HepG2 (cell line): ENCODE results near the gene NLRP12.

Experiments used
- EP300 ChIP-seq, 3 experiments: sonication (generic) in 1 of 3; formaldehyde crosslinking in 1 of 3; IDR thresholded peaks; 2 replicates each; pipeline versions ENCODE4 v1.5.1 to v1.6.1; 2011 to 2020; ENCODE audit warnings: low read depth in 2 of 3, low read length in 2 of 3, borderline replicate concordance in 1 of 3, improper control_type of control experiment in 1 of 3, mild to moderate bottlenecking in 1 of 3, missing genetic modification reagents in 1 of 3, moderate library complexity in 1 of 3
- ESRRA ChIP-seq: sonication (generic); formaldehyde crosslinking; IDR thresholded peaks from 2 replicates; pipeline ENCODE4 v1.5.1; 2020; ENCODE audit warnings: mild to moderate bottlenecking, low read depth, missing genetic modification reagents
- FOSL1 ChIP-seq: sonication (generic); formaldehyde crosslinking; IDR thresholded peaks from 2 replicates; pipeline ENCODE4 v1.9.0; 2021; ENCODE audit warnings: missing genetic modification reagents, borderline replicate concordance
- GABPA ChIP-seq, 2 experiments: IDR thresholded peaks; 2 replicates each; pipeline ENCODE4 v1.6.1; 2011 to 2016; ENCODE audit warnings: low read depth in 2 of 2, low read length in 1 of 2, missing biosample characterization in 1 of 2, missing genetic modification characterization in 1 of 2
- HNRNPK ChIP-seq: fragments of 200-400 bp; formaldehyde crosslinking; IDR thresholded peaks from 2 replicates; pipeline ENCODE4 v1.6.1; 2018; ENCODE audit warnings: low read length, low read depth, moderate library complexity, mild to moderate bottlenecking; ENCODE audit not compliant: poor library complexity, severe bottlenecking
- NR2F6 ChIP-seq, 2 experiments: IDR thresholded peaks; 2 replicates each; pipeline ENCODE4 v1.6.1; 2016; ENCODE audit warnings: antibody characterized with exemption in 1 of 2, mild to moderate bottlenecking in 1 of 2
- SOX13 ChIP-seq, 3 experiments: fragments of 450-650 bp in 1 of 3; sonication (generic) in 1 of 3; formaldehyde crosslinking in 1 of 3; IDR thresholded peaks in 2 of 3; conservative IDR thresholded peaks in 1 of 3; 2 replicates each; pipeline versions ENCODE4 v1.5.0 to v1.6.1; 2016 to 2020; ENCODE audit warnings: antibody characterized with exemption in 1 of 3, mild to moderate bottlenecking in 1 of 3, missing compliant biosample characterization in 1 of 3, missing genetic modification reagents in 1 of 3, moderate library complexity in 1 of 3
- SSRP1 ChIP-seq: IDR thresholded peaks from 2 replicates; pipeline ENCODE4 v1.6.1; 2016; ENCODE audit warnings: control low read depth
- TAF1 ChIP-seq: sonication (generic); formaldehyde crosslinking; IDR thresholded peaks from 2 replicates; pipeline ENCODE4 v1.4.0; 2020; ENCODE audit warnings: missing genetic modification reagents
- ZC3H4 ChIP-seq: sonication (generic); formaldehyde crosslinking; IDR thresholded peaks from 2 replicates; pipeline ENCODE4 v1.4.0; 2020; ENCODE audit warnings: missing genetic modification reagents, borderline replicate concordance
- TF ChIP-seq, protein P1 (sequence below): sonication (generic); formaldehyde crosslinking; IDR thresholded peaks from 2 replicates; pipeline ENCODE4 v1.4.0; 2020; ENCODE audit warnings: low read depth, missing genetic modification reagents
- TF ChIP-seq, protein P2 (sequence below): sonication (generic); formaldehyde crosslinking; IDR thresholded peaks from 2 replicates; pipeline ENCODE4 v1.5.0; 2020; ENCODE audit warnings: mild to moderate bottlenecking, missing genetic modification reagents, moderate library complexity
- TF ChIP-seq, protein P3 (sequence below): sonication (generic); formaldehyde crosslinking; IDR thresholded peaks from 2 replicates; pipeline ENCODE4 v1.5.0; 2020; ENCODE audit warnings: missing genetic modification reagents, mild to moderate bottlenecking, borderline replicate concordance

DNA sequence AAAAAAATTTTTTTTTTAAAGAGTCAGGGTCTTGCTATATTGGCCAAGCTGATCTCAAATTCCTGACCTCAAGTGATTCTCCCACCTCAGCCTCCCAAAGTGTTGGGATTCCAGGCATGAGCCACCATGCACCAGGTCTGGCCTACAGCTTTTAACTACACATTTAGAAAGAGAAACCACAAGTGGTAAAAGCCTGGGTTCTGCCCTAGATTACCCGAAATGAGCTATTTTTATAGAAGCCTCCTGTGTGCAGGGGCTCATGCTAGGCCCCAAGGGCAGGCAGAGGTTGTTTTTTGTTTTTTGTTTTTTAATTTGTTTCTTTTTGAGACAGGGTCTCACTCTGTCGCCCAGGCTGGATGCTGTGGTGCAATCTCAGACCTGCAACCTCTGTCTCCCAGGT, 29.6 kb upstream of the NLRP12 start:
- no peak for TF ChIP-seq TAF1 (CRISPR knock-in tag)
- no peak for TF ChIP-seq ZC3H4 (CRISPR knock-in tag)
- TF ChIP-seq, protein P1, sequence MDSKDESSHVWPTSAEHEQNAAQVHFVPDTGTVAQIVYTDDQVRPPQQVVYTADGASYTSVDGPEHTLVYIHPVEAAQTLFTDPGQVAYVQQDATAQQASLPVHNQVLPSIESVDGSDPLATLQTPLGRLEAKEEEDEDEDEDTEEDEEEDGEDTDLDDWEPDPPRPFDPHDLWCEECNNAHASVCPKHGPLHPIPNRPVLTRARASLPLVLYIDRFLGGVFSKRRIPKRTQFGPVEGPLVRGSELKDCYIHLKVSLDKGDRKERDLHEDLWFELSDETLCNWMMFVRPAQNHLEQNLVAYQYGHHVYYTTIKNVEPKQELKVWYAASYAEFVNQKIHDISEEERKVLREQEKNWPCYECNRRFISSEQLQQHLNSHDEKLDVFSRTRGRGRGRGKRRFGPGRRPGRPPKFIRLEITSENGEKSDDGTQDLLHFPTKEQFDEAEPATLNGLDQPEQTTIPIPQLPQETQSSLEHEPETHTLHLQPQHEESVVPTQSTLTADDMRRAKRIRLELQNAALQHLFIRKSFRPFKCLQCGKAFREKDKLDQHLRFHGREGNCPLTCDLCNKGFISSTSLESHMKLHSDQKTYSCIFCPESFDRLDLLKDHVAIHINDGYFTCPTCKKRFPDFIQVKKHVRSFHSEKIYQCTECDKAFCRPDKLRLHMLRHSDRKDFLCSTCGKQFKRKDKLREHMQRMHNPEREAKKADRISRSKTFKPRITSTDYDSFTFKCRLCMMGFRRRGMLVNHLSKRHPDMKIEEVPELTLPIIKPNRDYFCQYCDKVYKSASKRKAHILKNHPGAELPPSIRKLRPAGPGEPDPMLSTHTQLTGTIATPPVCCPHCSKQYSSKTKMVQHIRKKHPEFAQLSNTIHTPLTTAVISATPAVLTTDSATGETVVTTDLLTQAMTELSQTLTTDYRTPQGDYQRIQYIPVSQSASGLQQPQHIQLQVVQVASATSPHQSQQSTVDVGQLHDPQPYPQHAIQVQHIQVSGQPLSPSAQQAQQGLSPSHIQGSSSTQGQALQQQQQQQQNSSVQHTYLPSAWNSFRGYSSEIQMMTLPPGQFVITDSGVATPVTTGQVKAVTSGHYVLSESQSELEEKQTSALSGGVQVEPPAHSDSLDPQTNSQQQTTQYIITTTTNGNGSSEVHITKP (CRISPR knock-in tag): no peak
- TF ChIP-seq SSRP1 (CRISPR knock-in tag): no peak
- TF ChIP-seq, protein P2, sequence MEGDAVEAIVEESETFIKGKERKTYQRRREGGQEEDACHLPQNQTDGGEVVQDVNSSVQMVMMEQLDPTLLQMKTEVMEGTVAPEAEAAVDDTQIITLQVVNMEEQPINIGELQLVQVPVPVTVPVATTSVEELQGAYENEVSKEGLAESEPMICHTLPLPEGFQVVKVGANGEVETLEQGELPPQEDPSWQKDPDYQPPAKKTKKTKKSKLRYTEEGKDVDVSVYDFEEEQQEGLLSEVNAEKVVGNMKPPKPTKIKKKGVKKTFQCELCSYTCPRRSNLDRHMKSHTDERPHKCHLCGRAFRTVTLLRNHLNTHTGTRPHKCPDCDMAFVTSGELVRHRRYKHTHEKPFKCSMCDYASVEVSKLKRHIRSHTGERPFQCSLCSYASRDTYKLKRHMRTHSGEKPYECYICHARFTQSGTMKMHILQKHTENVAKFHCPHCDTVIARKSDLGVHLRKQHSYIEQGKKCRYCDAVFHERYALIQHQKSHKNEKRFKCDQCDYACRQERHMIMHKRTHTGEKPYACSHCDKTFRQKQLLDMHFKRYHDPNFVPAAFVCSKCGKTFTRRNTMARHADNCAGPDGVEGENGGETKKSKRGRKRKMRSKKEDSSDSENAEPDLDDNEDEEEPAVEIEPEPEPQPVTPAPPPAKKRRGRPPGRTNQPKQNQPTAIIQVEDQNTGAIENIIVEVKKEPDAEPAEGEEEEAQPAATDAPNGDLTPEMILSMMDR (CRISPR knock-in tag): no peak
- no peak for TF ChIP-seq EP300 (IDR thresholded peaks at IDR 0.05; ENCODE audit: low read depth in 2 of 2, low read length in 2 of 2)
- no peak for TF ChIP-seq EP300 (CRISPR knock-in tag; IDR thresholded peaks at IDR 0.05; ENCODE audit: borderline replicate concordance)
- no peak for TF ChIP-seq NR2F6 (IDR thresholded peaks at IDR 0.05)
- TF ChIP-seq NR2F6 (CRISPR knock-in tag; IDR thresholded peaks at IDR 0.05): no peak
- TF ChIP-seq GABPA (IDR thresholded peaks at IDR 0.05; ENCODE audit: low read depth, low read length): no peak
- TF ChIP-seq GABPA (CRISPR knock-in tag; IDR thresholded peaks at IDR 0.05; ENCODE audit: low read depth): no peak
- TF ChIP-seq ESRRA (CRISPR knock-in tag): no peak
- no peak for TF ChIP-seq HNRNPK
- no peak for TF ChIP-seq FOSL1 (CRISPR knock-in tag)
- TF ChIP-seq, protein P3, sequence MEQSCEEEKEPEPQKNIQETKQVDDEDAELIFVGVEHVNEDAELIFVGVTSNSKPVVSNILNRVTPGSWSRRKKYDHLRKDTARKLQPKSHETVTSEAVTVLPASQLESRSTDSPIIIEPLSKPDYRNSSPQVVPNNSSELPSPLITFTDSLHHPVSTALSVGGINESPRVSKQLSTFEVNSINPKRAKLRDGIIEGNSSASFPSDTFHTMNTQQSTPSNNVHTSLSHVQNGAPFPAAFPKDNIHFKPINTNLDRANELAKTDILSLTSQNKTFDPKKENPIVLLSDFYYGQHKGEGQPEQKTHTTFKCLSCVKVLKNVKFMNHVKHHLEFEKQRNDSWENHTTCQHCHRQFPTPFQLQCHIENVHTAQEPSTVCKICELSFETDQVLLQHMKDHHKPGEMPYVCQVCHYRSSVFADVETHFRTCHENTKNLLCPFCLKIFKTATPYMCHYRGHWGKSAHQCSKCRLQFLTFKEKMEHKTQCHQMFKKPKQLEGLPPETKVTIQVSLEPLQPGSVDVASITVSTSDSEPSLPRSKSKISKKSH (CRISPR knock-in tag): no peak
- TF ChIP-seq SOX13 (IDR thresholded peaks at IDR 0.05): no peak
- TF ChIP-seq SOX13 (CRISPR knock-in tag; conservative IDR thresholded peaks at IDR 0.05 in 1 of 2, IDR thresholded peaks at IDR 0.05 in 1 of 2): no peak
